GM10266 (cell line): ENCODE data around the gene MRTFA.
"Not testable (repeated sequence)": the region's sequence is repeated elsewhere in the genome, so short reads cannot be mapped to it uniquely, and the experiment has no call there.

Source experiments
- DNase-seq: peaks from one replicate; pipeline ENCODE4 v3.0.0; 2012; ENCODE audit errors: extremely low spot score
- CTCF ChIP-seq: IDR thresholded peaks from 2 replicates; pipeline ENCODE4 v1.5.1; 2012; ENCODE audit warnings: mild to moderate bottlenecking, low read depth; ENCODE audit not compliant: control insufficient read depth, insufficient read depth; ENCODE audit errors: missing control alignments

MRTFA gene

GRCh38 chr22:40517631-40518030 is 118.9 kb downstream of the MRTFA start:
- TF ChIP-seq CTCF = no peak
- DNase-seq = no peak

- TF ChIP-seq CTCF = no peak
- DNase-seq = no peak
Observed at GRCh38 chr22:40516416-40516815, 120.1 kb downstream of the MRTFA start.

GRCh38 chr22:40512426-40513136 is 123.9 kb downstream of the MRTFA start:
- DNase-seq = no peak

GRCh38 chr22:40511604-40512003 is 124.9 kb downstream of the MRTFA start:
- no peak for TF ChIP-seq CTCF
- no peak for DNase-seq

More at GRCh38 chr22:40512426-40513136, 123.9 kb downstream of the MRTFA start:
- TF ChIP-seq CTCF = no peak

- no peak for DNase-seq
Observed at GRCh38 chr22:40510631-40511364, 125.7 kb downstream of the MRTFA start.

GRCh38 chr22:40509401-40510134 is 127.0 kb downstream of the MRTFA start:
- no peak for DNase-seq
- no peak for TF ChIP-seq CTCF

More at GRCh38 chr22:40510631-40511364, 125.7 kb downstream of the MRTFA start:
- TF ChIP-seq CTCF = no peak

- not testable (repeated sequence) for DNase-seq
Observed at GRCh38 chr22:40508046-40508445, 128.5 kb downstream of the MRTFA start.
